NCI-H446 treated with DMSO at 0.1 percent for 48 hours (cell line): ENCODE measurements around the gene IGF2R.
"Not testable (repeated sequence)": the region's sequence is repeated elsewhere in the genome, so short reads cannot be mapped to it uniquely, and the experiment has no call there.

Source experiments
- DNase-seq: peaks from one replicate; lab custom pipeline; 2025; lab: John Stamatoyannopoulos, UW

IGF2R gene

GRCh38 chr6:160124605-160125004 lies 155.7 kb downstream of the IGF2R start:
- DNase-seq, result no peak

DNA sequence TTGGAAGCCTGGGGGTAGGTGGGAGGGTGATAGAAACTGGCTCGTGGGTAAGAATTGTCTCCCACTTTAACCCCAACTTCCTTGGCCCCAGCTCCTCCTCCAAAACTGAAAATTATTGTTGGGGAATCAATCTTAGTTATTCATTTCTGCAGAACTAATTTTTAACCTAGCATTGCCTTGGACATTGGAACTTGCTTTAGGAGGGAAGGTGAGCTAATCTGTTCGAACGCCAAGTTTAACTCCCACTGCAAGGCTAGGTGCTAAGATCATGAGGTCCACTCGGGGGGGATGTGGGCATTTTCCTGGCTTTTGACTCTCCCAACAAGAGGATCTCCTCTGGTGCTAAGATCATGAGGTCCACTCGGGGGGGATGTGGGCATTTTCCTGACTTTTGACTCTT lies 156.2 kb downstream of the IGF2R start:
- DNase-seq, result not testable (repeated sequence)

DNA sequence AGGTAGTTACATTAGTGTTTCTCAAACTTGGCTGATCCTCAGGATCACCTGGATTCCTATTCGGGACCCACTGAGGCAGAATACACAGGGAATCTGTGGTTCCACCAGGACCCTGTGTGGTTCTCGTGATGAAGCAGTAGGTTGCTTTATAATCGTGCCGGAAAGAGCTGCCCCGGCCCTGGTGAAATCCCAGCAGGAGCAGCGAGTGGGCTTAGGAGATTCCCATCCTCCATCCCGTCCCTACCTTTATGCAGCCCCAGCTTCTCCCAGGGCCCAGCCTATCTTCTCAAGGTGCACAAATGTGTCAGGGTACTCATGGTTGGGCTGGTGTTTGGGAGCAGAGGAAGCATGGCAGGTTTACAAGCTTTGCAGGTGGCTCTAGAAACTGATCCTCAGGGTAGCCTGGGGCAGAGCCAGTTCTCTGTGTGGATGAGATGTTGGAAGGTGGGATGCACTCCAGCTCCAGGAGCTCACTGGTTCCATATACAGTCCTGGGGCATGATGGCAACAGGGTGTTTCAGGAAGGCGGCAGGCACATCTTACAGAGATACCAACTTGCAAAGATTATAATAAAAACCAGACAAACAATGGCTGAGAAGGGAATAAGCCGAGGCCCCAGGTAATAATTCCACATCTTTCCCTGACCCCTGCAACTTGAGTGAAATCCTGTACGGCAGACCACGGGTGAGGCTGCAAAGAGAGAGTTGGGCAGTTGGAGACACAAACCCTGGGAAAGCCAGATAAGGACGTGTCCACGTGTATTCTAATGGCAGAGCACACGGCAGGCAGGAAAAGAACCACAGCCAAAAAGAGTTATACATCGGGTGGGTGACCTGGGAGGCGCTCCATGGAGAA lies 158.6 kb downstream of the IGF2R start:
- DNase-seq, result no peak

DNA sequence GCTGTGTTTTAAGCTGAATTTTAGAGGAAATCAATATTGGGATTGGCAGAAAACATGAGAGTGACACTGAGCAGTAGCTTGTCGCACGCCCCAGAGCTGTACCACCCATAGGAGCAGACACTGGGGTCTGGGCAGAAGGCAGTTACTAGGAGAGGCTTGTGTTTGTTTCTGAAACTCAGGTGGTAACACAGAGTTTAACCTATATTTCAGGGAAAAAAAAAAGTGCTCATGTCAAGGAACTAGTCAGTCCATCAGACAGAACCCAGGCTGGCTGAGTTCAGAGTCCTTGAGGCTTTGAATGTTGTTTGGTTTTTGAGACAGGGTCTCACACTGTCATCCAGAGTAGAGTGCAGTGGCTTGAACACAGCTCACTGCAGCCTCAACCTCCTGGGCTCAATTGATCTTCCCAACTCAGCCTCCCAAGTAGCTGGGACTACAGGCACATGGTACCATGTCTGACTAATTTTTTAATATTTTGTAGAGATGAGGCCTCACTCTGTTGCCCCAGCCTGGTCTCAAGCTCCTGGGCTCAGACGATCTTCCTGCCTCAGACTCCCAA lies 159.3 kb downstream of the IGF2R start:
- DNase-seq, result no peak

- DNase-seq, result no peak
Observed at GRCh38 chr6:160128879-160129516, 160.1 kb downstream of the IGF2R start.

DNA sequence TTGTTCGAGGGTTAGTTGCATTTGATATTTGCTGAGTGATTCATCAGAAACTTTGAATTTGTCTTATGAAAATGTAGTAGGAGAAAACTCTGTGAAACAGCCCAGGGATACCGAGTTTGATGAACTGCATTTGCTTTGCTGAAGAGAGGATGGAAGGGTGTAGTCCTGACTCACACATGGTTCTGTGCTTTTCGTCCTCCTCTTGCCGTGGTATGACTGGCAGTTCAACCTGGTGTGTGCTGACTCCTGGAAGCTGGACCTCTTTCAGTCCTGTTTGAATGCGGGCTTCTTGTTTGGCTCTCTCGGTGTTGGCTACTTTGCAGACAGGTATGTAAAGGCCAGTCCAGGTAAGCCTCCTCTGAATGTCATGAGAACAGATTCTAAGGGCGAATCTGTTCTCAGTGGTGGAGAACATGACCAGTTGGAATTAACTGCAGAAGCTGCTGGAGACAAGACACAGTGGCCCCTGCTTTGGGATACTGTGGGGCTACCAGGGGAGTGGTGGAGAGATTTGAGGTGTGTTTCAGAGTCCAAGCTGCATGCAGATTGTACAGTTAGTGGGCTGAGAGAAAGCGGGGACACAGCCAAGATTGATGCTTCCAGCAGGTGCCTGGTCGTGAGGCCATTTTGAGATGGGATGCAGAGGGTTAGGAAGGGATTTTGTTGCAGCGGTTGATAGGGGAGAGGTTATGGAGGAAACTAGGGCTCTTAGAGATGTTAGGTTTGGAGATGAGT lies 161.2 kb downstream of the IGF2R start:
- no peak for DNase-seq

DNA sequence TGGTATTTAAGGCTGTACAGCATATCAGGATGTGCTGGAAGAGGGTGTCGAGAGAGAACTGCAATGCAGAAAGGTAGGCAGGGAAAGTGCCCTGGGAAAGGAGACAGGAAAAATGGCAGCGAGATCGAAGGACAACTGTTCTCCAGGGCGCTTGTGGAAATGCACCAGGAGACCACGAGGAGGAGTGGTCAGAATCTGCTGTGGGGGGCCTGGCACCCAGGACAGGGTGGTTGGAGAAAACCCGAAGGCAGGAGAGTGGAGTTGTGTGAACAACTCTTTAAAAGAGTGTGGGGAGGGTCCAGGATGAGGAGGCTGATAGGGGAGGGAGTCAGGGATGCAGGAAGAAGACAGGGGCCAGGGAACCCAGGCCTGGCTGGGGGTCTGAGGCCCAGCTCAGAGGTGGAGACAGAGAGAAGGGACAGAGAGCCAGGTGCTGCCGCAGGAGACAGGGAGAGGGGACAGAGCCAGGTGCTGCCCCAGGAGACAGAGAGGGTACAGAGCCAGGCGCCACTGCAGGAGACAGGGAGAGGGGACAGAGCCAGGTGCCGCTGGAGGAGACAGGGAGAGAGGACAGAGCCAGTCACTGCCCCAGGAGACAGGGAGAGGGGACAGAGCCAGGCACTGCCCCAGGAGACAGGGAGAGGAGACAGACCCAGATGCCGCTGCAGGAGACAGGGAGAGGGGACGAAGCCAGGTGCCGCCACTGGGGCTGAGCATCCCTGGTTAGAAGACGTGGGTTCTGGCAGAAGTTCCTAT lies 162.0 kb downstream of the IGF2R start:
- no peak for DNase-seq

DNA sequence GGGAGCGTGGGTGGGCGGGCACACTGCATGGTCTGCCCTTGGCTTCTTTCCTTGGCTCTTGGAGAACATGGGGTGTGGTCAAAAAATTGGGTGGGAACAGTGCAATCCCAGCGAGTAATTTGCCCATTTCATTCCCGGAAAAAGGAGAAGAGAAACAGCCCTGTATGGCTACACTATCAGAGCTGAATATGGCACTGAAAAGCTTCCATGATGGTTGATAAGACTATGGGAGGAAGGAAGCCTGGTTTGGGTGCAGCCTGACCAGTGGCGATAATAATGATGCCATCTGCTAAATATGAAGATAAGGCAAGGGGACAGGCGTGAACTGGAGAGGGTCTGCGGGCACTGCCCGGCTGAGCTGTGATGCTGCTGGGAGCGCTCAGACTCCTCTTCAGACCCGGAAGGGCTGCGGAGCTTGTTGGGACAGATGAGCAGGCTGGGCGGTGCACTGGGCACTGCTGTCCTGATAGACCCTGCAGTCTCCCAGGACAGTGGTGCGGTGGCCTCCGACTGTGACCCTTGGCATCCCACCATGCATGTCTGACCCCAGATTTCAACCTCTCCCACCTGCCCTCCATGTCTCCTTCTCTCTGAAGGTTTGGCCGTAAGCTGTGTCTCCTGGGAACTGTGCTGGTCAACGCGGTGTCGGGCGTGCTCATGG lies 162.9 kb downstream of the IGF2R start:
- no peak for DNase-seq

DNA sequence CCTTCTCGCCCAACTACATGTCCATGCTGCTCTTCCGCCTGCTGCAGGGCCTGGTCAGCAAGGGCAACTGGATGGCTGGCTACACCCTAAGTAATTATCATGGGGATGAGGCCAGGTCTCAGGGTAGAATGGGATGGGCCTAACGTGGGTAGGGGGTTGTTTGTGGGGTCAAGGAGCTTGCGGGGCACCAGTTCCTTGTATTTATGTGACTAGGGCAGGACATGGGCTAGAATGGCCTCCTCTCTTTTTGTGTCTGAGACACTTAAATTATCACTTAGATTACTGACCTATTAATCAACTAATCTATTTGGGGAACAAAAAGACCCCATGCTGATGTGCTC lies 163.4 kb downstream of the IGF2R start:
- DNase-seq, result no peak

DNA sequence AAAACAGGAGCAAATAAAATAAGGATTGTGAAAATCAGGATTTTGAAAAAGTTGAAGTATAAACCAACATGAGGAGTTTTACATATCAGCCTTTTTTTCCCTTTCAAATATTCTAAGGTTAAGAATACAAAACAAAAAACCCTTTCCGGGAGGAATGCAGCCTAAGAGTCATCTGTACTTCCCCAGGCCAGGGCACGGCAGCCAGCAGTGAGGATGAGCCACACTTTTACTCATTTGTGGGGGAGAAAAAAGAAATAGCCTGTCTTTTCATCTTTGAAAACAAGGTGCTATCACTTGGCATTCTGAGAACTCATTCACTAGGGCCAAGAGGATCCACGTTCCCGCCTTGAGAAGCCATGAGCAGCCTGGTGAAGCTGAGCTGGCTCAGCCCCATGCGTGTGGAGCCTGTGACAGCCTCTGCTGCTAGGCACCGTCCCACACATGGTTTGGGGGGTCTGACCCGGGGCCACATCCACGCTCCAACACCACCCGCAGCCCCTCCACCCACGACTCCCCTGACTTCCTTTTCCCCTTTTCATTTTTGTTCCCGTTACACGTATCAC lies 164.0 kb downstream of the IGF2R start:
- DNase-seq, result no peak

DNA sequence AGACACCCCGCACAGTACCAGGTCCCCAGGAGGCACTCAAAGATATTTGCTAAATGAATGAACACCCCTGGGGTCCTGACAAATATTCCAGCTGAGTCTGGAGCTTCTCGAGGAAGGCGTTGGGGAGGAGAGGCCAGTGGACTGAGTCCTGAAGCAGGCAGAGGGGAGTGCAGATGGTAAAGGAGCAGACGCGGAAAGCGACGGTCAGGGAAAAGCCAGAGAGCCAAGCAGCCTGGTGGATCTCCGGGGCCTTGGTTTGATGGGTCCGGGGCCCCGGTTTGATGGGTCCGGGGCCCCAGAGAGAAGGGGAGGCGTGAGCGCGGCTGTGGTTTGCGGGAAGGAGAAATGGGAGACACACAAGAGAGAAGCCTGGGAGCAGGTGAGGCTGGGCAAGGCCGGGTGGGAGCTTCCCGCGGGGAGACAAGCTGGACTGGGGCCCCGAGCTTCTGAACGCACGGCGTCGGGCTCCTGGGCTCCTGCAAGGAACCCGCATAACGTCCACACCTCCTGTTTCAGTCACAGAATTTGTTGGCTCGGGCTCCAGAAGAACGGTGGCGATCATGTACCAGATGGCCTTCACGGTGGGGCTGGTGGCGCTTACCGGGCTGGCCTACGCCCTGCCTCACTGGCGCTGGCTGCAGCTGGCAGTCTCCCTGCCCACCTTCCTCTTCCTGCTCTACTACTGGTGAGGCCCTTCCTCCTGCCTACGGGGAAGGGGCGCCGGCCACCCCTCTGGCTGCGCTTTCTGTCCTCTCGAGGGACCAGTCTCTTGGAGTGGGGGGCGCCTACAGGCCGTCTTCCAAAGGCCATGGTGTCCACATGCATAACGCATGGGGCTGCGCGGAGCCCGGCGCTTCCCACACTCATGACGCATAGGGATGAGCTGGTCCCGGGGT lies 164.8 kb downstream of the IGF2R start:
- no peak for DNase-seq

GRCh38 chr6:160134337-160134751 lies 165.5 kb downstream of the IGF2R start:
- not testable (repeated sequence) for DNase-seq

DNA sequence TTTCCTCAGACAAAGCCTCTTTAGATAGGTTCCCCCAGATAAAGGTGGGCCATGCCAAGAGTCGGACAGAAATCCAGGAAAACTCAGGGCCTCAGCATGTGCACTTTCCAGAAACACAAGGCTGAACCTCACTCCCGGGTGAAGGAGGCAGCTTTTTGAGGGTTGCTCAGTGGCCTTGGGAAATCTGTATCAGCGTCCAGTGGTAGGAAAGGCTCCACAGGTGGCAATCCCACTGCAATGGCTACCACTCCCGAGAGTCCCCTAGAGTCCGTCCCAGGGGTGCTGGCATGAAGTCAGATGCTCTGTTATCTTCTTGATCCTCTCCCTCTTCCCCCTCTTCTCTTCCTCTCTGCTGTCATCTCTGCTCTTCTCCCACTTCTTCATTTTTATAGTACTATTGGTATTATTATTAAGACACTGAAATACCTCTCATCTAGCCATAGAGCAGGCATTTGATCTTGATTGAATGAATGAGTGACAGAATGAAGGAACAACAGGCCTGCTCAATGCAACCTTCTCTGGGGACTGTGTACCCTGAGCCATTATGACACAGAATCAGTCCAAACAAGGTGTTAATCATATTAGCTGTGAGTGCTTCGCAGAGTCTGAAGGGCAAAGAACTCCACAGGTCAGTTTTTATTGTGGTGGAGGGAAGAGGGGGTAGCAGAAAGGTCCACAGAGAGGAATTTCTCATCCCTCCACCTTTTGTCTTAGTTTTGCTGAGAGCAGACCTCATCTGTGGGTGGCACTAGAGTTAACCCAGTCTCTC lies 166.1 kb downstream of the IGF2R start:
- no peak for DNase-seq

GRCh38 chr6:160135907-160136655 lies 167.2 kb downstream of the IGF2R start:
- no peak for DNase-seq

- no peak for DNase-seq
Observed at GRCh38 chr6:160137130-160137988, 168.5 kb downstream of the IGF2R start.

DNA sequence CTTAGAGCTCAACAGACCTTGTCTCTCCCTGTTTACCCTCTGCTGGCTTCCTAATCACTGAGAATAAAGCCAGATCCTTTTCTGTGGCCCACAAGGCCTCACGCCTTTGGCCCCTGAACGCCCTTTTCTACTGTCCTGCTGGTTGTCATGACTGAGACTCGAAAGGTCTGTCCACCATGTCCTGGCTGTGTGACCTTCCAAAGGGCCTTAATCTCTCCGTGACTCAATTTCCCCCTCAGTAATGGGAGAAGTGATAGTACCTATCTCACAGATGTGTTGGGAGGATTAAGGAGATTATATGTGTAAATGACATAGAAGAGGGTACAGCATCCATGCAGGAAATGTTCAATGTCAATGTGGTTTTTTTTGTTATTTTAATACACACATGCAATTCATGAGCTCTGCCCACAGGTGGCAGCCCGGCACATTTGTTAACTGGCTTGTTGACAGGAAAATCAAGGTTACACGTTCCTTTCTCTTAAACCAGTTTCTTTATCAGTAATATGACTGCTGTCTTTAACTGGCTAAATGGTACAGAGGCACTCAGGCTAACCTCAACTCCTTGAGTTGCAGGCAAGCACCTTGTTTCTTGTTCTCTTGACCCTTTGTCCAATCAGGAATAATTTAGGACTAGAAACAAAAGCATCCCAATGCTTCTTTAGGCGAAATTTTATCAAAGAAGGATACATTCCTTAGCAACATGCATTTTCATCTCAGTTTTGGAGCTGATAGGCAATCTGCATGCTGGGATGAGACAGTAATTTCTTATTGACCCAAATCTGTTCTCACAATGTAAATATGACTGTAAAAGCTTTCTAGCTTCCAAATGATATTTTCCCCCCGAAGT lies 169.3 kb downstream of the IGF2R start:
- DNase-seq, result peak; percentile 3
